GM23338 (cell line): ENCODE results near the gene MRPL28. TPM values are rescaled to one million over a fixed set of nuclear protein-coding genes. Genes with fewer than 3 reads are reported as not detected.

Experiments
- ATAC-seq: fragments of 200-7000 bp; cut with Tn5 transposase; 3 replicates; pipeline ENCODE4 v1.9.1; 2020
- DNase-seq: peaks from one replicate; pipeline ENCODE4 v3.0.0-alpha.2; 2015; ENCODE audit warnings: low spot score
- H2AFZ ChIP-seq: fragments of 200-600 bp; sonication (generic); 2 replicates; pipeline ENCODE4 v1.8.0; 2016; ENCODE audit warnings: antibody characterized with exemption, mild to moderate bottlenecking, moderate library complexity
- H3F3A ChIP-seq: fragments of 200-600 bp; sonication (generic); replicated peaks from 2 replicates; pipeline ENCODE4 v1.8.0; 2017; ENCODE audit warnings: antibody characterized with exemption, mixed run types, low read depth
- H3K27ac ChIP-seq: fragments of 200-600 bp; sonication (generic); 2 replicates; pipeline ENCODE4 v1.6.1; 2016; ENCODE audit warnings: low read depth
- H3K27me3 ChIP-seq: fragments of 200-600 bp; sonication (generic); 2 replicates; pipeline ENCODE4 v1.8.0; 2016; ENCODE audit warnings: mild to moderate bottlenecking, mixed run types, moderate library complexity; ENCODE audit not compliant: insufficient read depth
- H3K36me3 ChIP-seq: fragments of 200-600 bp; sonication (generic); 2 replicates; pipeline ENCODE4 v1.8.0; 2016; ENCODE audit warnings: mild to moderate bottlenecking; ENCODE audit not compliant: insufficient read depth
- H3K4me1 ChIP-seq: fragments of 200-600 bp; sonication (generic); 2 replicates; pipeline ENCODE4 v1.8.0; 2016; ENCODE audit warnings: mild to moderate bottlenecking, moderate library complexity; ENCODE audit not compliant: insufficient read depth
- H3K4me2 ChIP-seq: fragments of 200-600 bp; sonication (generic); 2 replicates; pipeline ENCODE4 v1.7.1; 2017; ENCODE audit warnings: mixed run types
- H3K4me3 ChIP-seq: fragments of 200-600 bp; sonication (generic); 2 replicates; pipeline ENCODE4 v1.6.1; 2016; ENCODE audit warnings: mixed run types
- H3K79me2 ChIP-seq: fragments of 200-600 bp; sonication (generic); replicated peaks from 2 replicates; pipeline ENCODE4 v1.8.0; 2017; ENCODE audit warnings: mild to moderate bottlenecking; ENCODE audit not compliant: insufficient read depth
- H3K9me2 ChIP-seq: fragments of 200-600 bp; sonication (generic); 2 replicates; pipeline ENCODE4 v1.8.0; 2017; ENCODE audit not compliant: insufficient read depth
- H4K20me1 ChIP-seq: fragments of 200-600 bp; sonication (generic); replicated peaks from 2 replicates; pipeline ENCODE4 v1.8.0; 2017; ENCODE audit warnings: mild to moderate bottlenecking; ENCODE audit not compliant: insufficient read depth
- H3K27ac Mint-ChIP-seq: 2 replicates; pipeline ENCODE4 v1.8.0; 2020; ENCODE audit warnings: inconsistent platforms, mild to moderate bottlenecking, moderate library complexity, mixed read lengths
- H3K27me3 Mint-ChIP-seq: 3 replicates; pipeline ENCODE4 v1.8.0; 2022; ENCODE audit warnings: low read depth, mild to moderate bottlenecking, moderate library complexity, mixed read lengths, inconsistent platforms; ENCODE audit not compliant: insufficient read depth, poor library complexity
- H3K36me3 Mint-ChIP-seq: 3 replicates; pipeline ENCODE4 v1.8.0; 2021; ENCODE audit warnings: low read depth, mild to moderate bottlenecking, inconsistent platforms, moderate library complexity, mixed read lengths
- H3K4me1 Mint-ChIP-seq: 3 replicates; pipeline ENCODE4 v1.8.0; 2020; ENCODE audit warnings: mild to moderate bottlenecking, inconsistent platforms, mixed read lengths
- H3K4me3 Mint-ChIP-seq: 3 replicates; pipeline ENCODE4 v1.8.0; 2021; ENCODE audit warnings: moderate library complexity, mild to moderate bottlenecking, inconsistent platforms, mixed read lengths
- H3K9me3 Mint-ChIP-seq: 3 replicates; pipeline ENCODE4 v1.8.0; 2020; ENCODE audit warnings: moderate library complexity, mild to moderate bottlenecking, inconsistent platforms, mixed read lengths
- CREB1 ChIP-seq: fragments of 250-450 bp; sonication (Bioruptor Pico); IDR thresholded peaks from 2 replicates; pipeline ENCODE4 v1.5.0; 2020; ENCODE audit warnings: low read depth, mild to moderate bottlenecking, moderate library complexity
- EZH2phosphoT487 ChIP-seq: fragments of 200-600 bp; sonication (generic); IDR thresholded peaks from one replicate; pipeline ENCODE4 v1.8.1; 2018; ENCODE audit warnings: antibody characterized with exemption; ENCODE audit not compliant: unreplicated experiment
- JUNB ChIP-seq: IDR thresholded peaks from one replicate; pipeline ENCODE4 v1.6.1; 2016; ENCODE audit warnings: antibody characterized with exemption; ENCODE audit not compliant: unreplicated experiment
- STAT1 ChIP-seq: IDR thresholded peaks from one replicate; pipeline ENCODE4 v1.6.1; 2016; ENCODE audit warnings: antibody characterized with exemption; ENCODE audit not compliant: unreplicated experiment
- ZNF331 ChIP-seq: fragments of 250-450 bp; sonication (Bioruptor Pico); IDR thresholded peaks from 2 replicates; pipeline ENCODE4 v1.5.0; 2020; ENCODE audit warnings: low read depth, mild to moderate bottlenecking, moderate library complexity
- polyA plus RNA-seq: library from polyadenylated mRNA; unstranded; fragments of >200 nt; fragmentation: Nextera tagmentation; extraction: Ambion mirVana; gene quantifications from 2 replicates; pipeline ENCODE4 v1.2.1, GENCODE V29; 2016
- total RNA-seq: library from RNA; depleted of rRNA; stranded (reverse); fragments of >200 nt; shearing (Covaris generic); gene quantifications from 2 replicates; pipeline ENCODE4 v1.2.3, GENCODE V29; 2014
- TF ChIP-seq, protein P1 (sequence below): IDR thresholded peaks from one replicate; pipeline ENCODE4 v1.6.1; 2018; ENCODE audit warnings: antibody characterized with exemption; ENCODE audit not compliant: unreplicated experiment
- TF ChIP-seq, protein P2 (sequence below): fragments of 250-450 bp; sonication (Bioruptor Pico); IDR thresholded peaks from 2 replicates; pipeline ENCODE4 v1.5.0; 2020; ENCODE audit warnings: mild to moderate bottlenecking, moderate library complexity
- TF ChIP-seq, protein P3 (sequence below), 2 experiments: fragments of 200-600 bp in 1 of 2; sonication (generic) in 1 of 2; conservative IDR thresholded peaks; 2 replicates each; pipeline versions ENCODE4 v1.5.1 to v1.6.1; 2016 to 2017; ENCODE audit warnings: antibody characterized with exemption in 2 of 2, low read depth in 2 of 2, mild to moderate bottlenecking in 2 of 2, moderate library complexity in 1 of 2

Gene MRPL28
- total and polyA plus RNA-seq, 2 experiments from 2014 or later = 135 to 169 TPM

DNA sequence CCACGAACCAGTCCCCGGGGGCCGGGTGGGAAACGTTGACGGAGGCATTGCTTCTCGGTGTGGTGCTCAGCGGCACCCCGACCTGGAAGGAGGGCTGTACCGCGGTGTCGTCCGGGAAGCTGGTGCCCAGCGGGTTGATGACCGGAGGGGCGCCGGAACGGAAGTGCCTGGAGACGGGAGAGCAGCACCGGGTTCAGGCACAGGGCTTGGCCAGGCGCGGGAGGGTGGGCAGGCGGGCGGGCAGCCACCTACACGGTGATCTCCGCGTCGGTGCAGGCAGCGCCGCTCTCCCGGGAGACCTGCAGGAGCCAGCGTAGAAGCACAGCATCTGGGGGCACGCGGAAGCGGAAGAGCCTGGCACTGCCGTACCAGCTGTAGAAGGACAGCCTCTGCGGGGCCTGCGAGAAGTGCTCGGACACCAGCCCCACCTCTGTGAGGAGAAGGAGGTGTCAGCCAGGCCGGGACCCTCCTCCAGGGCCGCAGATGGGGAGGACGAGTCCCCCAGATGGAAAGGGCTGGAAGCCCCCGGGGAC is 7.1 kb upstream of the MRPL28 start:
- H3K27me3 ChIP-seq = no peaks in the 10 kb centered on the region
- no peak overlapping the region for H3K4me2 ChIP-seq
- H3F3A ChIP-seq = peaks cover 11% of the 10 kb centered on the region; the same call in 1 of the 2 replicates
- no peaks in the 10 kb centered on the region; the same call in 2 of the 3 replicates for H3K9me3 Mint-ChIP-seq
- no peaks in the 10 kb centered on the region for H3K9me2 ChIP-seq
- no peak overlapping the region for H2AFZ ChIP-seq
- no peak for TF ChIP-seq STAT1
- TF ChIP-seq, protein P1, sequence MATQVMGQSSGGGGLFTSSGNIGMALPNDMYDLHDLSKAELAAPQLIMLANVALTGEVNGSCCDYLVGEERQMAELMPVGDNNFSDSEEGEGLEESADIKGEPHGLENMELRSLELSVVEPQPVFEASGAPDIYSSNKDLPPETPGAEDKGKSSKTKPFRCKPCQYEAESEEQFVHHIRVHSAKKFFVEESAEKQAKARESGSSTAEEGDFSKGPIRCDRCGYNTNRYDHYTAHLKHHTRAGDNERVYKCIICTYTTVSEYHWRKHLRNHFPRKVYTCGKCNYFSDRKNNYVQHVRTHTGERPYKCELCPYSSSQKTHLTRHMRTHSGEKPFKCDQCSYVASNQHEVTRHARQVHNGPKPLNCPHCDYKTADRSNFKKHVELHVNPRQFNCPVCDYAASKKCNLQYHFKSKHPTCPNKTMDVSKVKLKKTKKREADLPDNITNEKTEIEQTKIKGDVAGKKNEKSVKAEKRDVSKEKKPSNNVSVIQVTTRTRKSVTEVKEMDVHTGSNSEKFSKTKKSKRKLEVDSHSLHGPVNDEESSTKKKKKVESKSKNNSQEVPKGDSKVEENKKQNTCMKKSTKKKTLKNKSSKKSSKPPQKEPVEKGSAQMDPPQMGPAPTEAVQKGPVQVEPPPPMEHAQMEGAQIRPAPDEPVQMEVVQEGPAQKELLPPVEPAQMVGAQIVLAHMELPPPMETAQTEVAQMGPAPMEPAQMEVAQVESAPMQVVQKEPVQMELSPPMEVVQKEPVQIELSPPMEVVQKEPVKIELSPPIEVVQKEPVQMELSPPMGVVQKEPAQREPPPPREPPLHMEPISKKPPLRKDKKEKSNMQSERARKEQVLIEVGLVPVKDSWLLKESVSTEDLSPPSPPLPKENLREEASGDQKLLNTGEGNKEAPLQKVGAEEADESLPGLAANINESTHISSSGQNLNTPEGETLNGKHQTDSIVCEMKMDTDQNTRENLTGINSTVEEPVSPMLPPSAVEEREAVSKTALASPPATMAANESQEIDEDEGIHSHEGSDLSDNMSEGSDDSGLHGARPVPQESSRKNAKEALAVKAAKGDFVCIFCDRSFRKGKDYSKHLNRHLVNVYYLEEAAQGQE = no peak
- TF ChIP-seq ZNF331 = no peak
- no peak for TF ChIP-seq CREB1
- no peak for TF ChIP-seq EZH2phosphoT487
- no peak for TF ChIP-seq JUNB
- peaks cover 5% of the 10 kb centered on the region for H4K20me1 ChIP-seq
- no peak overlapping the region for H3K4me3 ChIP-seq
- H3K4me3 Mint-ChIP-seq = no peak overlapping the region
- no peak overlapping the region for H3K27ac Mint-ChIP-seq
- peaks cover 14% of the 10 kb centered on the region for H3K36me3 Mint-ChIP-seq
- peaks cover 29% of the 10 kb centered on the region for H3K79me2 ChIP-seq
- DNase-seq (no peak), ATAC-seq (no peak)
- peaks cover 3% of the 10 kb centered on the region; the same call in 1 of the 2 replicates for H3K36me3 ChIP-seq
- H3K4me1 Mint-ChIP-seq = peaks cover 13% of the 10 kb centered on the region; the same call in 2 of the 3 replicates
- peaks cover 8% of the 10 kb centered on the region for H3K27me3 Mint-ChIP-seq
- peaks cover 6% of the 10 kb centered on the region for H3K4me1 ChIP-seq
- H3K27ac ChIP-seq = no peak overlapping the region

DNA sequence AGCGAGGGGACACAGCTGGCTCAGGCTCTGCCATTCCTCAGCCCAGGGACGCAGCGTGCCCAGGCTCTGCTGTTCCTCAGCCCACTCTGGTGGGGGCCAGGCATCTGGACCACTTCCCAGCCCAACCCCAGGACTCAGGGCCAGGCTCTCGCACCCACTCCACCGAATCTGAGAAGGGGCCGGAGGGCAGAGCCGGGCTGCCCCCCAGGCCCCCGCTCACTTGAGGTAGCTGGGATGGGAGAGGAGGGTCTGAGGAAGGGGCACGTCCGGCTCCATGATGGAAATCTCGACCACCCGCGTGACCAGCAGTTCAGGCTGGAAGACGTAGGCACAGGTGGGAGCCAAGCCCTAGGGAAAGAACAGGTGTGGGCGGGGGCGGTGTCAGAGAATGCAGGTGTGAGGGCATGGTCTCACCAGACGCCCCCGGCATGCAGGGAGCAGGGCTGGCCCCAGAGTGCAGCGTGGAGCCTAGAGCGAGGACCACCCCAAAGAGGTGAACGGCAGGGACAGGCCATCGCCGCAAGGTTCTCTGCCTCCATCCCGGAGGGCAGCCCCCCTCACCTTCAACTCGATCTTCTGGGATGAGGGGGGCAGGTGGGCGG is 6.6 kb upstream of the MRPL28 start:
- no peaks in the 10 kb centered on the region for H3K9me2 ChIP-seq
- Mint-ChIP-seq H3K9me3 (no peaks in the 10 kb centered on the region; the same call in 2 of the 3 replicates), H3K4me3 (no peak overlapping the region), H3K27me3 (peaks cover 8% of the 10 kb centered on the region), H3K27ac (no peak overlapping the region), H3K36me3 (peaks cover 16% of the 10 kb centered on the region), H3K4me1 (peaks cover 13% of the 10 kb centered on the region; the same call in 2 of the 3 replicates)
- no peaks in the 10 kb centered on the region for H3K27me3 ChIP-seq
- H3K4me2 ChIP-seq = no peak overlapping the region
- H3K4me3 ChIP-seq = no peak overlapping the region
- H3F3A ChIP-seq = peaks cover 7% of the 10 kb centered on the region; the same call in 1 of the 2 replicates
- H3K27ac ChIP-seq = no peak overlapping the region
- peaks cover 3% of the 10 kb centered on the region; the same call in 1 of the 2 replicates for H3K36me3 ChIP-seq
- no peak for DNase-seq
- no peak overlapping the region for H2AFZ ChIP-seq
- peaks cover 6% of the 10 kb centered on the region for H3K4me1 ChIP-seq
- ATAC-seq = no peak
- H4K20me1 ChIP-seq = peaks cover 5% of the 10 kb centered on the region
- peaks cover 29% of the 10 kb centered on the region for H3K79me2 ChIP-seq
- TF ChIP-seq, protein P2, sequence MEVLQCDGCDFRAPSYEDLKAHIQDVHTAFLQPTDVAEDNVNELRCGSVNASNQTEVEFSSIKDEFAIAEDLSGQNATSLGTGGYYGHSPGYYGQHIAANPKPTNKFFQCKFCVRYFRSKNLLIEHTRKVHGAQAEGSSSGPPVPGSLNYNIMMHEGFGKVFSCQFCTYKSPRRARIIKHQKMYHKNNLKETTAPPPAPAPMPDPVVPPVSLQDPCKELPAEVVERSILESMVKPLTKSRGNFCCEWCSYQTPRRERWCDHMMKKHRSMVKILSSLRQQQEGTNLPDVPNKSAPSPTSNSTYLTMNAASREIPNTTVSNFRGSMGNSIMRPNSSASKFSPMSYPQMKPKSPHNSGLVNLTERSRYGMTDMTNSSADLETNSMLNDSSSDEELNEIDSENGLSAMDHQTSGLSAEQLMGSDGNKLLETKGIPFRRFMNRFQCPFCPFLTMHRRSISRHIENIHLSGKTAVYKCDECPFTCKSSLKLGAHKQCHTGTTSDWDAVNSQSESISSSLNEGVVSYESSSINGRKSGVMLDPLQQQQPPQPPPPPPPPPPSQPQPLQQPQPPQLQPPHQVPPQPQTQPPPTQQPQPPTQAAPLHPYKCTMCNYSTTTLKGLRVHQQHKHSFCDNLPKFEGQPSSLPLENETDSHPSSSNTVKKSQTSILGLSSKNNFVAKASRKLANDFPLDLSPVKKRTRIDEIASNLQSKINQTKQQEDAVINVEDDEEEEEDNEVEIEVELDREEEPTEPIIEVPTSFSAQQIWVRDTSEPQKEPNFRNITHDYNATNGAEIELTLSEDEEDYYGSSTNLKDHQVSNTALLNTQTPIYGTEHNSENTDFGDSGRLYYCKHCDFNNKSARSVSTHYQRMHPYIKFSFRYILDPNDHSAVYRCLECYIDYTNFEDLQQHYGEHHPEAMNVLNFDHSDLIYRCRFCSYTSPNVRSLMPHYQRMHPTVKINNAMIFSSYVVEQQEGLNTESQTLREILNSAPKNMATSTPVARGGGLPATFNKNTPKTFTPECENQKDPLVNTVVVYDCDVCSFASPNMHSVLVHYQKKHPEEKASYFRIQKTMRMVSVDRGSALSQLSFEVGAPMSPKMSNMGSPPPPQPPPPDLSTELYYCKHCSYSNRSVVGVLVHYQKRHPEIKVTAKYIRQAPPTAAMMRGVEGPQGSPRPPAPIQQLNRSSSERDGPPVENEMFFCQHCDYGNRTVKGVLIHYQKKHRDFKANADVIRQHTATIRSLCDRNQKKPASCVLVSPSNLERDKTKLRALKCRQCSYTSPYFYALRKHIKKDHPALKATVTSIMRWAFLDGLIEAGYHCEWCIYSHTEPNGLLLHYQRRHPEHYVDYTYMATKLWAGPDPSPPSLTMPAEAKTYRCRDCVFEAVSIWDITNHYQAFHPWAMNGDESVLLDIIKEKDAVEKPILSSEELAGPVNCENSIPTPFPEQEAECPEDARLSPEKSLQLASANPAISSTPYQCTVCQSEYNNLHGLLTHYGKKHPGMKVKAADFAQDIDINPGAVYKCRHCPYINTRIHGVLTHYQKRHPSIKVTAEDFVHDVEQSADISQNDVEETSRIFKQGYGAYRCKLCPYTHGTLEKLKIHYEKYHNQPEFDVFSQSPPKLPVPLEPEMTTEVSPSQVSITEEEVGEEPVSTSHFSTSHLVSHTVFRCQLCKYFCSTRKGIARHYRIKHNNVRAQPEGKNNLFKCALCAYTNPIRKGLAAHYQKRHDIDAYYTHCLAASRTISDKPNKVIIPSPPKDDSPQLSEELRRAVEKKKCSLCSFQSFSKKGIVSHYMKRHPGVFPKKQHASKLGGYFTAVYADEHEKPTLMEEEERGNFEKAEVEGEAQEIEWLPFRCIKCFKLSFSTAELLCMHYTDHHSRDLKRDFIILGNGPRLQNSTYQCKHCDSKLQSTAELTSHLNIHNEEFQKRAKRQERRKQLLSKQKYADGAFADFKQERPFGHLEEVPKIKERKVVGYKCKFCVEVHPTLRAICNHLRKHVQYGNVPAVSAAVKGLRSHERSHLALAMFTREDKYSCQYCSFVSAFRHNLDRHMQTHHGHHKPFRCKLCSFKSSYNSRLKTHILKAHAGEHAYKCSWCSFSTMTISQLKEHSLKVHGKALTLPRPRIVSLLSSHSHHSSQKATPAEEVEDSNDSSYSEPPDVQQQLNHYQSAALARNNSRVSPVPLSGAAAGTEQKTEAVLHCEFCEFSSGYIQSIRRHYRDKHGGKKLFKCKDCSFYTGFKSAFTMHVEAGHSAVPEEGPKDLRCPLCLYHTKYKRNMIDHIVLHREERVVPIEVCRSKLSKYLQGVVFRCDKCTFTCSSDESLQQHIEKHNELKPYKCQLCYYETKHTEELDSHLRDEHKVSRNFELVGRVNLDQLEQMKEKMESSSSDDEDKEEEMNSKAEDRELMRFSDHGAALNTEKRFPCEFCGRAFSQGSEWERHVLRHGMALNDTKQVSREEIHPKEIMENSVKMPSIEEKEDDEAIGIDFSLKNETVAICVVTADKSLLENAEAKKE (CRISPR knock-in tag) = no peak
- TF ChIP-seq, protein P3, sequence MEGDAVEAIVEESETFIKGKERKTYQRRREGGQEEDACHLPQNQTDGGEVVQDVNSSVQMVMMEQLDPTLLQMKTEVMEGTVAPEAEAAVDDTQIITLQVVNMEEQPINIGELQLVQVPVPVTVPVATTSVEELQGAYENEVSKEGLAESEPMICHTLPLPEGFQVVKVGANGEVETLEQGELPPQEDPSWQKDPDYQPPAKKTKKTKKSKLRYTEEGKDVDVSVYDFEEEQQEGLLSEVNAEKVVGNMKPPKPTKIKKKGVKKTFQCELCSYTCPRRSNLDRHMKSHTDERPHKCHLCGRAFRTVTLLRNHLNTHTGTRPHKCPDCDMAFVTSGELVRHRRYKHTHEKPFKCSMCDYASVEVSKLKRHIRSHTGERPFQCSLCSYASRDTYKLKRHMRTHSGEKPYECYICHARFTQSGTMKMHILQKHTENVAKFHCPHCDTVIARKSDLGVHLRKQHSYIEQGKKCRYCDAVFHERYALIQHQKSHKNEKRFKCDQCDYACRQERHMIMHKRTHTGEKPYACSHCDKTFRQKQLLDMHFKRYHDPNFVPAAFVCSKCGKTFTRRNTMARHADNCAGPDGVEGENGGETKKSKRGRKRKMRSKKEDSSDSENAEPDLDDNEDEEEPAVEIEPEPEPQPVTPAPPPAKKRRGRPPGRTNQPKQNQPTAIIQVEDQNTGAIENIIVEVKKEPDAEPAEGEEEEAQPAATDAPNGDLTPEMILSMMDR (conservative IDR thresholded peaks at IDR 0.05; ENCODE audit: low read depth in 2 of 2) = no peak
- TF ChIP-seq JUNB (no peak), EZH2phosphoT487 (no peak)
